HUES64 (cell line): Measurements from ENCODE around the gene MED9.
"Not testable (repeated sequence)": the region's sequence is repeated elsewhere in the genome, so short reads cannot be mapped to it uniquely, and the experiment has no call there.

Source experiments
- H3K27ac ChIP-seq: 2 replicates; pipeline ENCODE4 v1.7.0; 2013; ENCODE audit warnings: low read depth, low read length, inconsistent platforms
- H3K27me3 ChIP-seq: 2 replicates; pipeline ENCODE4 v1.6.1; 2013; ENCODE audit warnings: mild to moderate bottlenecking, low read length; ENCODE audit not compliant: insufficient read depth
- H3K36me3 ChIP-seq: 2 replicates; pipeline ENCODE4 v1.6.1; 2013; ENCODE audit warnings: mild to moderate bottlenecking, low read length; ENCODE audit not compliant: insufficient read depth
- H3K4me1 ChIP-seq: 2 replicates; pipeline ENCODE4 v1.6.1; 2013; ENCODE audit warnings: mild to moderate bottlenecking, low read length, moderate library complexity; ENCODE audit not compliant: insufficient read depth
- H3K4me3 ChIP-seq: 2 replicates; pipeline ENCODE4 v1.5.1; 2013; ENCODE audit warnings: mild to moderate bottlenecking, low read length, moderate library complexity
- H3K9ac ChIP-seq: 2 replicates; pipeline ENCODE4 v1.6.1; 2013; ENCODE audit warnings: mild to moderate bottlenecking, low read depth, low read length
- H3K9me3 ChIP-seq: 2 replicates; pipeline ENCODE4 v1.6.1; 2013; ENCODE audit warnings: low read depth, low read length; ENCODE audit not compliant: insufficient read depth
- WGBS: fragments of 150-250, 120-280 bp; methylation state at CpG from one replicate; pipeline ENCODE4 v1.1.7; 2013; ENCODE audit warnings: missing lambda C conversion rate; 5-methylcytosine and 5-hydroxymethylcytosine counted together

MED9 gene

DNA sequence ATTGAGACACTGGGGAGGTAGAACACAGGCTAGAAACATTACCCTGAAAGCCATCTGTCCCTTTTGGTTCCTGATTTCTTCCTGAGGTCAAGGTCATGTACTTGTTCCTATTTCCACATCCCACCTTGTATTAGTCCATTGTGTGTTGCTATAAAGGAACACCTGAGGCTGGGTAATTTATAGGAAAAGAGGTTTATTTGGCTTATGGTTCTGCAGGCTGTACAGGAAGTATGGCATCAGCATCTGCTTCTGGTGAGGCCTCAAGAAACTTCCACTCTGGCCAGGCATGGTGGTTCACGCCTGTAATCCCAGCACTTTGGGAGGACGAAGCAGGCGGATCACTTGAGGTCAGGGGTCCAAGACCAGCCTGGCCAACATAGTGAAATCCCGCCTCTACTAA is 7.4 kb upstream of the MED9 start:
- H3K4me1 ChIP-seq, result 0 out of 2 replicates have a peak, but pooled peaks cover 4% of the 10 kb centered on the region
- H3K4me3 ChIP-seq, result no peak overlapping the region
- WGBS, result 91% methylated on average over 4 of the region's 4 CpGs
- H3K9me3 ChIP-seq, result no peaks in the 10 kb centered on the region
- H3K9ac ChIP-seq, result no peak overlapping the region
- H3K27ac ChIP-seq, result no peak overlapping the region
- no peaks in the 10 kb centered on the region for H3K36me3 ChIP-seq
- H3K27me3 ChIP-seq, result peaks cover 3% of the 10 kb centered on the region; the same call in 1 of the 2 replicates

DNA sequence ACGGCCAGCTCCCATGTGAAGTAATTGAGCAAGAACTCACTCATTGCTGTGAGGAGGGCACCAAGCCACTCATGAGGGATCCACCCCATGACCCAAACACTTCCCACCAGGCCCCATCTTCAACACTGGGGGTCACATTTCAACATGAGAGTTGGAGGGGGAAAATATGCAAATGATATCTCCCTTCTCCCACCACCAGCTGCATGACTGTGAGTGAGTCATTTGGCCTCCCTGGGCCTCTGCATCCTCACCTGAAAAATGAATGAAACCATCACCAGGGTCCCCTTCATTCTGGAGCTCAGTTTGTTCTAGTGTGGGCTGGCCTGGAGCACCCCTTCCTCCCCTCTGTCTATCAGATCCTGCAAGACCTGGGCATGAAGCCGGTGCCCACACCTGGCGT is 6.8 kb upstream of the MED9 start:
- H3K27ac ChIP-seq, result no peak overlapping the region
- 94% methylated on average over 3 of the region's 3 CpGs for WGBS
- H3K9ac ChIP-seq, result no peak overlapping the region
- H3K9me3 ChIP-seq, result no peaks in the 10 kb centered on the region
- H3K36me3 ChIP-seq, result no peaks in the 10 kb centered on the region
- H3K4me3 ChIP-seq, result no peak overlapping the region
- peaks cover 3% of the 10 kb centered on the region; the same call in 1 of the 2 replicates for H3K27me3 ChIP-seq
- H3K4me1 ChIP-seq, result 0 out of 2 replicates have a peak, but pooled peaks cover 4% of the 10 kb centered on the region

DNA sequence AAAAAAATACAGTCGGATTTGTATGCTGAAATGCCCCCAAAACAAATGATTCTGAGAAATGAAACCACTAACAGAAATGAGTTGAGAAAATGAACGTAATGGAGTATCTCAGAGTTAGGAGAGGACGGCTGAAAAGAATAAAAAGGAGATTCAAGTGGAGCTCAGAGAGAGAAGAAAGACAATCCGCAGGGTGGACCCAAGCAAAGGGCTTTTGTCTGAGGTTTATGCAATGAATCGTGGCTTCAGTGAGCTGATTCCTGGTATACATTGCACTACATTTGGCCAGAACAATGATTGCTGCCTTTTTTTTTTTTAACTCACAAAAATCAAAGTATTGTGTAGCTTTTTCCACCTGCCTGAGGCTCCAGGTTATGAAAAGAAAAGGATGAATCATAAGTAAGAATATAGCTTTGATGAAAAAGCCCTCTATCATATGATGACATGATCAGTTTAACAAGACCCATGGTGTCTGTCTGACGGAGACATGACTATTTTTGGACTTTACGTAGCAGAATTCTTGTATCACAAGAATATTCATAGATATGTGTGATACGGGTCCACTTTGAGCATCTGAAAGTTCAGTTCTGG is 4.4 kb upstream of the MED9 start:
- no peaks in the 10 kb centered on the region for H3K9me3 ChIP-seq
- H3K27ac ChIP-seq, result no peak overlapping the region
- no peaks in the 10 kb centered on the region for H3K36me3 ChIP-seq
- H3K4me1 ChIP-seq, result peaks cover 4% of the 10 kb centered on the region; the same call in 1 of the 2 replicates
- H3K9ac ChIP-seq, result no peak overlapping the region; the same call in 1 of the 2 replicates
- no peak overlapping the region for H3K4me3 ChIP-seq
- H3K27me3 ChIP-seq, result no peaks in the 10 kb centered on the region
- 80% methylated on average over 8 of the region's 8 CpGs for WGBS

DNA sequence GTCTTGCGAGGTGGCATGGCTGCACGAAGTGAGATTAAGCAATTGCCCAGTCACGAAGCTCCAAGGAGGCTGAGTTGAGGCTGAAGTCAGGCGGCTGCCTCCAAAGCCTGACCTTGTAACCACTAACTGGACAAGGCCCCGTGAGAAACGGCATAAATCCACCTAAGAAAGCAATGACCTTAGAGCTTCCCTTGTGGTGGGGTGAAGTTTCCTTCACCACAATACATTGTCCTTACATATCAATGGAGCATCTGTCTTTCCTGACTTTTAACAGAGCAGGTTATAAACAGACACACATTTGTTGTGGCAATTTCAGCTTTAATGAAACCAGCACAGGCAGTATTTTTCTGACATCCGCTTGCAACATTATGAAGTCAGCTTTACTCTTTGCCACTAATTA is 2.5 kb upstream of the MED9 start:
- H3K36me3 ChIP-seq, result peaks cover 6% of the 10 kb centered on the region; the same call in 1 of the 2 replicates
- H3K4me3 ChIP-seq, result no peak overlapping the region
- 85% methylated on average over 5 of the region's 7 CpGs for WGBS
- no peak overlapping the region for H3K27ac ChIP-seq
- H3K4me1 ChIP-seq, result peaks cover 13% of the 10 kb centered on the region; the same call in 1 of the 2 replicates
- no peaks in the 10 kb centered on the region for H3K27me3 ChIP-seq
- no peaks in the 10 kb centered on the region for H3K9me3 ChIP-seq
- H3K9ac ChIP-seq, result no peak overlapping the region; the same call in 1 of the 2 replicates

DNA sequence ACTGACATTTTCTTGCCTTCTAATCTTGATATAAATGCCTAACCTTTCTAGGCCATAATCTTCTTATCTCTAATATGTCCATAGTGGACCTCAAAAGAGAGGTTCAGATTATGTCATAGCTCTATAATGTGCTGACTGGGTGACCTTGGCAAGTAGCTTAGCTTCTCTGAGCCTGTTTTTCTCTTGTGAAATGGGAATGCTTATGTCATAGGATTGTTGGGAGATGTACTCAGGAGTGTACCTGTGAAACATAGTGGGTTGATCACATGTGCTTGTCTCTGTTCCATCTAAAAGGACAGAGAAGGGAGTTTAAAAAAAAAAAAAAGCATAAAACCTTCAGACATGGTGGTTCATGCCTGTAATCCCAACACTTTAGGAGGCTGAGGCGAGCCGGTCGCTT is 2.4 kb downstream of the MED9 start:
- 98% methylated on average over 3 of the region's 3 CpGs for WGBS
- no peaks in the 10 kb centered on the region for H3K27me3 ChIP-seq

DNA sequence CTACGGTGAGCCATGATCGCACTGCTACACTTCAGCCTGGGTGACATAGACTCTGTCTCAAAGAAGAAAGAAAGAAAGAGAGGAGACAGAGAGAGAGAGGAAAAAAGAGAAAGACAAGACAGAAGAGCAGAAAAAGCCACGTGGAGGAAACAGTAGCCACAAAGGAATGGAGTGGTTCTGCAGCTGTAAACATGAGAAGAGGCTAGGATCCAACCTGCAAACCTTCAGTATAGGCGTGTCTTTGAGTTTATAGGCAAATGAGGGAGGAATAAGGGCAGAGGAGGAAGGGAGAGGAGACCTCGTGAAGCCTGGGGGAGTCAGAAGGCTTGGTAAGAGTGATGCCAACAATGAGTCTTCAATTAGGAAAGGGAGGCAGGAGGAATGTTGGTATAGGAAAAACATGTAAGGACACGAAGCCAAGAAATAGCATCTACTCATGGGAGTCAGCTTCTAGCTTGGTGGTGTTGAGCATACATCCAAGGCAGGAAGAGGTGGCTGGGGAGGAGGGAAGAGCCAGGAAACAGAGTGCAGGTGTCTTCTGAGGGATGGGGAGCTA is 3.9 kb downstream of the MED9 start:
- H3K36me3 ChIP-seq, result peaks cover 27% of the 10 kb centered on the region
- no peak overlapping the region for H3K9ac ChIP-seq

More for the DNA sequence above, 2.4 kb downstream of the MED9 start:
- no peak overlapping the region for H3K4me3 ChIP-seq
- peaks cover 18% of the 10 kb centered on the region for H3K36me3 ChIP-seq
- peaks cover 9% of the 10 kb centered on the region; the same call in 1 of the 2 replicates for H3K4me1 ChIP-seq
- H3K9ac ChIP-seq, result no peak overlapping the region
- no peak overlapping the region for H3K27ac ChIP-seq
- no peaks in the 10 kb centered on the region for H3K9me3 ChIP-seq

DNA sequence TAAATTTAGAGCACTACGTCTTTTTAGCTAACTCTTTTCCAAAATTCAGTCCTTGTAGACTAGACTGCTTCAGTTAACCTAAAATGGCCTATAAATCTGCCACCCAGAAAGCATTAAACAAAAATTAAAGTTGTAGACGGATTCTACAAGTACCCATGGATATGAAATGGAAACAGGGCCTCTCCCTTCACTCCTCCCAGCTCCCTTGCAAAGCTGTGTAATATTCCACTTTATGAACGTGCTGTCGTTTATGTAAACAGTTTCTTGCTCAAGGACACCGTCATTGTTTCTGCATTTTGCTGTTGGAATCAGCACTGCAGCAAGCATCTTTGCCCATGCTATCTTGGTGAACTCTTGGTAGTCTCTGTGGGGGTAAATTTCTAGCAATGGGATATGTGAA is 5.1 kb downstream of the MED9 start:
- H3K4me3 ChIP-seq, result no peak overlapping the region
- H3K9ac ChIP-seq, result no peak overlapping the region
- WGBS, result 94% methylated on average over 5 of the region's 5 CpGs
- H3K27ac ChIP-seq, result no peak overlapping the region
- no peaks in the 10 kb centered on the region for H3K9me3 ChIP-seq
- H3K4me1 ChIP-seq, result peaks cover 9% of the 10 kb centered on the region; the same call in 1 of the 2 replicates
- H3K27me3 ChIP-seq, result no peaks in the 10 kb centered on the region
- peaks cover 29% of the 10 kb centered on the region for H3K36me3 ChIP-seq

More for the DNA sequence above, 3.9 kb downstream of the MED9 start:
- Histone ChIP-seq H3K27ac (no peak overlapping the region), H3K9me3 (no peaks in the 10 kb centered on the region), H3K4me3 (no peak overlapping the region), H3K4me1 (peaks cover 9% of the 10 kb centered on the region; the same call in 1 of the 2 replicates), H3K27me3 (no peaks in the 10 kb centered on the region)
- 91% methylated on average over 6 of the region's 6 CpGs for WGBS

DNA sequence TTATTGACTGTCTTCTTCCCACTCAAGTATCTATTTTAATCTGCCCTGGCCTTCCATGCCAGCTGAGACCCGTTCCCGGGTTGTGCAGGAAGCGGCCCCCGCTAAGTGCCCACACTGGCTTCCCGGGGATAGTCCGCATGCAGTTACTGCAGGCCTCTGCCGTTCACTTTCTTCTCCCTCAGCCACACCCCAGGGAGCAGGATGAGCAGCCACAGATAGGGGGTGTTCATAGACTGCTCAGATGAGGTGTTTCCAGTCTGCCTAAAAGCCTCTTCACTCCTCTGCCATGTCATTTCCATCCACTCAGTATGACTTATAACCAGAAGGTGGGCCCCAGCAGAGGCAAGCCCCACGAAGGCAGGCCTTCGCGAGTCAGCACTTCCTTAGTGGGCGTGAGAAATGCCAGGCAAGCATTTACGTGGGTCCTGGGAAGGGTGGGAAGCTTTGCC is 7.7 kb downstream of the MED9 start:
- Histone ChIP-seq H3K36me3 (peaks cover 37% of the 10 kb centered on the region), H3K9ac (no peak overlapping the region), H3K4me1 (no peaks in the 10 kb centered on the region), H3K27ac (no peak overlapping the region), H3K9me3 (no peaks in the 10 kb centered on the region), H3K27me3 (no peaks in the 10 kb centered on the region), H3K4me3 (no peak overlapping the region)
- WGBS, result 78% methylated on average over 12 of the region's 12 CpGs

DNA sequence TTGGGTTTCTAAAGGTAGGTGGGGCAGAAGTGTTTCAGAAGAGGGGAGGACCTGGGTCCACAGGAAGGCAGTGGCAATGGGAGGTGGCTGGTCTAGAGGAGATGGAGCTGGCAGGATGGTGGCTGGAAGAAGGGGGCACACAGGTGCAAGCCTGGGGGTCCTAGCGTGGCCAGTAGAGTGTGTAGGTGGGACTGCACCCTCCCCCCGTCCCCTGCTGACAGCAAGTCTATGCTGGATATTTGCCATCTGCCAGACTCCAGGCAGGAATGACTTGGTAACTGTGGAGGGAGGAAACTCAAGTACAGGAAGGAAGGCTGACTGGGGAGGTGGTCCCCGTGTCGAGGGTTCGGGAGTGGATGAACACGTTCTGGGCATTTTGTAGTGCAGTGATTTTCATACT is 8.6 kb downstream of the MED9 start:
- WGBS, result 98% methylated on average over 6 of the region's 6 CpGs

DNA sequence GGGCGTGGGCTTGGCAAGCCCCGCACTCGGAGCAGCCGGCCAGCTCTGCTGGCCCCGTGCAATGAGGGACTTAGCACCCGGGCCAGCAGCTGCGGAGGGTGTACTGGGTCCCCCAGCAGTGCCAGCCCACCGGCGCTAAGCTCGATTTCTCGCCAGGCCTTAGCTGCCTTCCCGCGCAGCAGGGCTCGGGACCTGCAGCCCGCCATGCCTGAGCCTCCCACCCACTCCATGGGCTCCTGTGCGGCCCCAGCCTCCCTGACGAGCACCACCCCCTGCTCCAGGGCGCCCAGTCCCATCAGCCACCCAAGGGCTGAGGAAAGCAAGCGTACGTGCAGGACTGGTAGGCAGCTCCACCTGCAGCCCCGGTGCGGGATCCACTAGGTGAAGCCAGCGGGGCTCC is 9.6 kb downstream of the MED9 start:
- not testable (repeated sequence) for H3K9ac ChIP-seq, H3K4me3 ChIP-seq, H3K27me3 ChIP-seq, H3K9me3 ChIP-seq, H3K4me1 ChIP-seq, H3K27ac ChIP-seq
- WGBS, result 96% methylated on average over 23 of the region's 23 CpGs
- peaks cover 40% of the 10 kb centered on the region for H3K36me3 ChIP-seq

More for the DNA sequence above, 8.6 kb downstream of the MED9 start:
- H3K4me3 ChIP-seq, result no peak overlapping the region
- no peak overlapping the region for H3K9ac ChIP-seq
- peaks cover 35% of the 10 kb centered on the region for H3K36me3 ChIP-seq
- H3K9me3 ChIP-seq, result no peaks in the 10 kb centered on the region
- H3K4me1 ChIP-seq, result no peaks in the 10 kb centered on the region
- no peaks in the 10 kb centered on the region for H3K27me3 ChIP-seq
- no peak overlapping the region for H3K27ac ChIP-seq

DNA sequence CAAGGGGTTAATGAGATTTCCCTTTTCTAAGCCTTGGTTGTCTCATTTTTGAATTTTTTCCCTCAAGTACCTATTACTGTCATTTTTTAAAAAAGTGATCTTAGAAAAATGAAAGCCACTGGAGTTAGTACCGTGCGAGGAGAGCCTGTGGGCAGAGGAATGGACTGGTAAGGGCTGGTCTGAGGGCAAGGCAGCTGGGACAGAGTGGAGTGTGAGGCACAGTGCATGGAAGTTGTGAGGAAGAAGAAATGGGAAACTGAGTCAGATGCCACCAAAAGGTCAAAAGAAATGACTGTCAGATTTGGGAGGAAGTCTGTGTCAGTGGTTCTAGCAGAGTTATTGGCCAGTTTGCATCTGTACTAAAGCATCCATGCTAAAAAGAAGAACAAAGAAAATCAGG is 11.2 kb downstream of the MED9 start:
- Histone ChIP-seq H3K4me1 (peaks cover 6% of the 10 kb centered on the region; the same call in 1 of the 2 replicates), H3K27ac (no peak overlapping the region), H3K36me3 (peaks cover 53% of the 10 kb centered on the region), H3K9me3 (no peaks in the 10 kb centered on the region), H3K4me3 (no peak overlapping the region), H3K27me3 (no peaks in the 10 kb centered on the region), H3K9ac (no peak overlapping the region)
- WGBS, result 95% methylated on average over 1 of the region's 2 CpGs
